ENCODE data around the gene MYH7.
A peak's percentile ranks its signal among the peaks of the same experiment; 100 is the strongest.

Gene MYH7

DNA sequence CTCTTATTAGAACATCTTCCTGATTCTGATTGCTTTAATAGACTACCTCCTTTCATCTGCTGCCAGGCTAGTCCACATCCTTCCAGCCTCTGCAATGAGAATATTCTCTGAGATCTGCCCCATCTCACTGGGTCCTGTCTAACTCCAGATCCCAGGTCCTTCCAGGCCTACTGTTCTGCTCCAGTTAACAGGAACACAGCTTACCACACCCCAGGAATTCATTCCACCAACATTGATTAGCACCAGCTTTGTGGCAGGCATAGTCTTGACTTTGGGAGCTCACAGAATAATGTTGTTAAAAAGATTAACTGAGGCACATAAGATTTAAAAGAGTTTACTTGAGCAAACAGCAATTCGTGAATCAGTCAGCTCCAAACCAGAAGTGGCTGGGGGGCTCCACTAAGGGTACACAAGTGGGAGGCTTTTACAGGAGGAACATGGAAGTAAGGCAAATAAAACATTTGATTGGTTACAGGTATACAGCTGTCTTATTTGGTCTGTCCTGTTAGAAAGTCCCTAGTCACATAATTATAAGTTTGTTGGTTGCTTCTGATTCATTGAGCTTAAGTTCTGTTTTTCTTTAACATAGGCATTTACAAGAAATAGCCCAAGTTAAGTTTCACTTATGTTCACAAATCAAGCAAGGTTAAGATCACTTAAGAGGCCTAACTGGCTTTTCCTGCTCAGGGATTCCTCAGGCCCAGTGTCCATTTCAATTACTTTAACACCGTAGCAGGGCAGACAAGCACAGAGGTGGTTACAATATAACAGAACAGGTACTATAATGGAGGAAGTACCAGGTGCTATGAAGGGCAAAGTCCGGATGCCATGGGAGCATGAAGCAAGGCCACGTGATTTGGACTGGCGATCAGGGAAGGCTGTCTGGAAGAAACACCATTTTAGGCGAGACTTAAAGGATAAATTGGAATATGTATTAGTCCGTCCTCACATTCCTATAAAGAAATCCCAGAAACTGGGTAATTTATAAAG, 12.2 kb upstream of the MYH7 start:
- DNase-seq: no peak

DNA sequence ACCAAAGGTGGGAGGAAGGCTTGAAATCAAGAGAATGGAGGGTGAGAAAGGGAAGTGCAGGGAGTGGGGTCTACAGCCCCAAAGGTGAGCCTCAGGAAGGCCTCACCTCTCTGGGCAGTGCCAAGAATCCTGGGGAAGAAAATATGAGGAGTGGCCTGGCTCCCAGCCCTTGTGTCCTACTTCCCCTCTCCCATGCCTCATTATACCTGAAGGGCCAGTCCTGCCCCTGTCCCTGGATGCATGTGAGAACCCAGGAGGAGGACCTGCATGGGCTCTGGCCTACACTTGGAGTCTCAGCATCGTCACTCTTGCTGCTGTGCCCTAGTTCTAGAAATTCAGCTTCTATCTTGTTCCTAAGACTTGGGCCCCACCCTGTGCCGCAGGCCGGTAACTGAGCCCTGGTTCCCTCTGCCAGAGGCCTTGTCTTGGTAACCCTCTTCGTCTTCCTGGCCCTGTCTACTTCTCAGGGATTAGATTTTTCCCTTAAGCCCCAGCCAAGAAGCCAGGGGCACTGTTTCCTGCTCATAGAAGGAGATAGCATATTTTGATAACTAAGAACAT, 10.9 kb upstream of the MYH7 start:
- DNase-seq: no peak

DNA sequence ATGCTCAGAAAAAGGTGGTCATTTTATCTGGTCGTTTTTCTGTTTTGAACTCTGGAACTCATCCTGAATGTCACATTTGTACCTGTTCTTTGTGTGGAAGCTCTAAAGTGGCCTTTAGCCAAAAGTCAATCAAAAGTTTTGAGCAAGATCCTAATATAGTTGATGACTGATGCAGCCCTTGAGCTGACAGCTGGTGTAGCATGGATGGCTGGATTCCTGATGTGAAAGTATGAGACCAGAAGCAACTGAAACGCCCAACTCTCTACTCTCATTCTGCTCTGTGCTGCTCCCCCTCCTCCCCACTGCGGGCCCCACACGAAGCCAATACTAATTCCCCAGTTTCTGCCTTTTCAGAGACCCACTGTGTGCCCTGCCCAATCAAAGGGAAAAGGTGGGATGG, 10.3 kb upstream of the MYH7 start:
- no peak for DNase-seq

DNA sequence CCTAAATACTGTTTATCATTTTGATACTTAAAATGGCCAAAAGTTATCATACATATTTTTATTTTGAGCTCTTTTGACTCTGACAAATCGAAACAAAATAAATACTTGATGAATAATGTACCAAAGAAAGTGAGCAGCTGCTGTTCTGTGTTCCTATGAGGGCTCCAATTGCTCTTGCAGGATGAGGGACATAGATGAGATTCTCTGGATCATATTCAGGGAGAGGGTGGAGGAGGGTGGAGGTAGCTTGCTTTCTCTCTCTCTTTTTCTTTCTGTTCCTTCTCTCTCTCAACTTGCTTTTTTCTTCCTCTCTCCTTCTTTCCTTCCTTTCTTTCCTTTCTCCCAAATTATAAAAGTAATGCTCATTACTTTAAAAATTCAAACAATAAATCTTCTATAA, 8.9 kb upstream of the MYH7 start:
- DNase-seq: no peak

DNA sequence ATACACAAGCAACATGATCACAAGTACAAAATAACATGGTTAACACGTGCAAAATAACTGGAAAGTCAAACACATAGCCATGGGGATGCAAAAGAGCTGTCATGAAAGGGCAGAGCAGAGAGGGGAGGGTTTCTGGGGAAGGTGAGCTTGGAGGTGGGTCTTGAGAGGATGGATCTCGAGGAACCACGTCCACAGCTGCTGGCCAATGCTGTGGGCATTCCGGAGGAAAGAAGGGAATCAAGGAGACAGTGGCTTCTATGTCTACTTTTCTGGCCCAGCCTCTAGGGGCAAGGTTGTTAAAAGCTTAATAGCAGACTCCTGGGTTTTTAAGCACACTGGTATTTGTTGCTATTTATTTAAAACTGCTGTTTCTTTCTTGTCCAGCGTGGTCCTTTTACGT, 8.4 kb upstream of the MYH7 start:
- DNase-seq: no peak

DNA sequence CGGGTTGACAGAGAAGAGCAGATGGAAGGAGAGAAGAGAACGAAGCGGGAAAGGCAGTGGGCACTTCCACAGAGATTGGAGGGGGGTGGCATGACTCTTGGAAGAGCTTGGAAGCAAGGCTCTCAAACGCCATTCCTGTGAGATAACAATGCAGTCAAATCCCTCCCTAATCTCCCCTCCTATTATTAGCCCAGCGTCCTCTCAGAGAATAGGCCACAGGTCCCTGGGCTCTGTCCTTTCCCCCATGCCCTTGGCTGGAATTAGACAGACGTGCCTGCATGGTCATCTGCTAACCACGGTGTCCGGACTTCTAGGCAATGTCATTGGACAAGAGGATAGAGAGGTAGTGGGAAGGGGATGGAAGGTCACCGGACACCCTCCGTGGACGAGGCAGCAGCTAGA, 8.0 kb upstream of the MYH7 start:
- no peak for DNase-seq

DNA sequence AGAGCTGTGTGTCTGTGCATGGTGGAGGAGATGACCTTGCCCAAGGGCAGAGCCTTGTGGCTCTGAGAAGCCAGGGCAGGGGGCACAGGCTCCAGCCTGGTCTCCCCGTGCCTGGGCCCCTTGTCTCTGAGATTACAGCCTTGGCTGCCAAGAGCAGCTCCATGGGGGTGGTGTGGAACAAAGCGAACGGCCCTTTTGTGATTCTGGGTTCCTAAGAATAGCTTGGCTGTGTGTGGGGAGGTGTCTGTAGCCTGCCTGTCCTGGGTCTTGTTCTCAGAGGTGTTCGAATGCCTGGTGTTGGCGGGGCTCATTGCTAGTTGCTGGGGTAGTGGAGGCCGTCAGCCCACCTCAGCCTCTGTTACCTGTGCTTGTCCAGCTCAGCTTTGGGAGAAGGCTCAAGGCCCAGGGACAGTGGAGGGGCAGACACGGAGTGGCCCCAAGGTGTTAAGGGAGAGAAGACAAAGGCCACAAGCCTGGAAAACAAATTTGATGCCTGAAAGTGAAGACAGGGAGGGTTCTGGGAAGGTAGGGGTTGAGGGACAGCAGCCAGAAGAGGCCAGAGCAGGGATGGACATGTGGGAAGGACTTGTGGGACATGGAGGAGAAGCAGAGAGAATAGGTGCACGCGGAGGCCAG, 7.4 kb upstream of the MYH7 start:
- peak; percentile 6 for DNase-seq

DNA sequence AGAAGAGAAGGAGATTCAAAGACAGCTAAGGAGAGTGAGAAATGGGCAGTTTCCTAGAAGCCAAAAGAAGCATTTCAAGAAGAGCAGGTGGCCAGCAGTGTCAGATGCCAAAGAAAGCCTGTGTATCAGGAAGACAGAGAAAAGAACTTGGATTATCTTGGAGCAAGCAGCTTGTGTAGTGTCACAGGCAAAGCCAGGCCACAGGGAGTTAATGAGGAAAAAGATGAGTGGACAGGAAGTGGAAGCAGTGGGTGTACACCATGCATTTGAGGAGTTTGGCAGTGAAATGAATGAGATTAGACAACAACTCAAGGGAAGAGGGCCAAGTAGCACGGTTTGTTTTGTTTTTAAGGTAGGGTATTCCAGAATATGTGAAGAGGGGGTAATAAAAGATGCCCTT, 5.6 kb upstream of the MYH7 start:
- DNase-seq: no peak

DNA sequence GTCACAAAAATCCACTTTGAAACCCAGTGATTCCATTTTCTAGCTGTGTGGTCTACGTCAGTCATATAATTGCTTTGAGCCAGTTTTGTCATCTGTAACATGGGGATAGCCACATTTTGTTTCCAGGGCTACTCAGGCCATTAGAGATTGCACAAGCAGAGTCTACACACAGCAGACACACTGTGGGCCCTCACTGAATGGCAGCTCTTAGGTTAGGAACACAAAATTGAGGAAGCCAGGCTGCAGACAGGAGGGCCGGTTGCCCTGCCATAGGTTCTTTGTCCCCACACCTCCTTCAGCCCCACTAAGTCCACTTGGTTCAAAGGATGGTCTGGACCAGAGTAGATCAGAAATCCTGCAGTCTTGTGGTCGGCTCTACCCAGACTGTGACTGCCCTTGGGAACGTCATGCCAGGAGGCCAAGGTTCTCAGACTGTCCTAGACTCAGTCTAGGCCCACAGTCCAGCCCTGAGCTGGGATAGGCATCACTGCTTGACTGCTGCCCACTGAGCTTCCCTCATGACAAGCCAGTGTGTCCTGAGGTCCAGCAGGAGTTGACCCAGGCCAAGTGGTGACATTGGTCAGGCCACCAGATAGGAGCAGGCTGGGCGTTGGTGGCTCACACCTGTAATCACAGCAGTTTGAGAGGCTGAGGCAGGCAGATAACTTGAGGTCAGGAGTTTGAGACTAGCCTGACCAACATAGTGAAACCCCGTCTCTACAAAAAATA, 3.8 kb upstream of the MYH7 start:
- DNase-seq: no peak

DNA sequence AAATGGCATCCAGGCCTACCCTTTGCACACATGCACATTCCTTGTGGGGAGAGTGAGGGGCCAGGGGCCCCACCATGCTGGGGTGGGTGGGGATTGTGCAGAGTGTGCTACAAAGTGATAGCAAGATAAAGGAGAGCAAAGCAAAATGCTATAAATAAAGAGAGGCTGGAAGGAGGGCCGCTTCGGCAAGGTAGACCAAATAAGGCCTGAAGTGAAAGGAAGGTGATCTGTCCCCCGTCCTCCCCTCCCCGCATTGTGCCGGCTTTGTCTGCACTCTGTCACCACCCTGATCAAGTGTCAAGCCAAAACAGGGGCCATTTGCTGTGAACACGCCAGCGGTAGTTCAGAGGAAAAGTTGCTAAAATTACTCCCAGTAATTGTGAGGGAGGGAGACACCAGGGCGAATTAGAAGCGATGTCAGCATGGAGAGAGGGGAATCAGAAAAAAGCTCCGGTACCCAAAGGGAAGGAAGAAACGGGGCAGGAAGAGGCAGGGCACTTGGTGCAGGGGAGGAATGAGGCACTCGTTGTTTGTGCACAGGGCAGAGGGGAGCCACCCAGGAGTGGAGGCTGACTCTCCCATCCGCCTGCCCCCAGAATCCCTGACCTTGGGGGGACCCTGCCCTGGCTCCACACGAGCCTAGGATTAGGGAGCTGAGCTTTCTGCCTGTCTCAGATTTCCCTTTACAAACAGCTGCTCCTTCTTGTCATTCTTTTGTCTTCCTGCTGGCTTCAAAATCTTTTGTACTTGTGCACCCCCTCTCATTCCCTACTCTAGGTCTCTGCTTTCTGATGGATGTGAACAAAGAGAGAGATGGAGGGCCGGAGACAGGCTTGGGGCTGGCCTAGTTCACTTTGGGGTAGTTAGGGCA, 2.9 kb upstream of the MYH7 start:
- DNase-seq: no peak

DNA sequence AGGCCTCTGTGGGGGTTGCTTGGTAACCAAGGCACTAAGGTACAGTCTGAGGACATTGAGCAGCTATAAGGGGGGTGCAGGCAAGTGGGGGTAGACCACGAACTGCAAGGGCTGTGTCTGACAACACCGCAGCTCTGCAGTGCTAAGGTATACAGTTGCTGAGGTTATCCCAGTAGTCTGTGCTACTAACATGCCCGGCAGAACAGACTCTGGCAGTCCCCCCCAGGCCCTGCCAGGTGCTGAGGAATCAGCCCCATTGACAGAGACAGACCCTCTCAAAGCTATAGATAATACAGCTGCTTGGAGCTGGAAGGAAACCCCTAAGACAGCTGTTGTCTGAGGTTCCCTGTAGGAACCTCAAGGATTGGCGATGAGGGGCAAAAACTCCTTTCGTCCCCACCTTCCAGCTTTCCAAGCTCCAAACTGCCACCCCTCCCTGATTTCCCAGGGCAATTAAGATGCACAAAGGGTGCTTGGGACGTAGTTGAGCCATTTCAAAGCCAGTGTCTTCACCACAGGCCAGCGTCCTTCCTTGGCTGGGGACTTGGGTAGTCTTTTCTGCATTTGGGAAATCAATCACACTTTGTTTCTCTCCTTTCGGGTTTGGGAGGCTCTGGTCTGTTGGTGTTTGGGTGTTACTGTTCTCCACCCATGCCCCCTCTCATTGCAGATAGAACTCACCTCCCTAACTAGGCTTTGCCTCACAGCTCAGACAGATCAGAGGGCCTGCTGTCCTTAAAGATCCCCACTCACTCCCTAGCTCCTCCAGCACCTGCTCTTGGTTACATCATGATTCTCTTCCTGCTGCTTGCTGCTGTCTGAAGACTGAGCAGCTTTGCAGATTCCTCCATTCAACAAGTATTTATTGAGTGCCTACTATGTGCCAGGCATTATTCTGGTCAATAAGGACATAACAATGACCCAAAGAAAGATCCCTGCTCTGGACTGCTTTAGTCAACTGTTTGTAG, 2.0 kb upstream of the MYH7 start:
- no peak for DNase-seq

DNA sequence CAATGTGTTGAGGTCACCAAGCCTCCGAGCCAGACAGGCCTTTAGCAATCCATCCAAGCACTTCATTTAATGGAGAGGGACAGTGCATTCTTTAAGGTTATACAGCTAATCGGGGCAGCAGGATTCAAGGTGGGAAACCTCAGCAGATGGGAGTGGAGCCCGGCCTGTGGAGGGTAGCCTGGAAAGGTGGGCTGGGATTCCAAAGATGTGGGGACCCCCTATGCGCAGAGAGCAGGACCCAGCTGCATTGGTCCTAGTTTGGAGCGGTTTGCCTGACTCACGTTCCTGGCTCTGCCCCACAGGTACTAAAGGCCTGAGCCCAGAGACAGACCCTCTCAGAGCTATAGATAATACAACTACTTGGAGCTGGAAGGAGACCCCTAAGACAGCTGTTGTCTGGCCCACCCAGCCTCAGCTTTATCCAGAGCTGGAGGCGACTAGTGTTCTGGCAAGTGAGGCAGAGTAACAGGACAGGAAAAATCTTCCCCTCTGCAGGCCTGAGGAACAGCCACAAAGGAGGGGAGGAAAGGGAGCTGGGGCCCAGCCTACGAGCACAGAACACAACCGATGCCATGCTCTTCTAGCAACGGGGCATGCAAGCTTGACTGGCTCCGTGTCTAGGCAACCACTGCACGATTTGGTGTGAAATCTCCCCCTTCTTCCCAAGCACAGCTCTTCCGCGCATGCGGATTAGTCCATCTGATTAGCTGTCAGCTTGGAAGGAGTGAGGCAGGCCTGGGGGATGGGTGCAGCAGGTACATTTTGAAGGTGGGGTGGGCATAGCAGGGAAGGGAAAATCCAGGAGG, 1.1 kb upstream of the MYH7 start:
- DNase-seq: no peak

DNA sequence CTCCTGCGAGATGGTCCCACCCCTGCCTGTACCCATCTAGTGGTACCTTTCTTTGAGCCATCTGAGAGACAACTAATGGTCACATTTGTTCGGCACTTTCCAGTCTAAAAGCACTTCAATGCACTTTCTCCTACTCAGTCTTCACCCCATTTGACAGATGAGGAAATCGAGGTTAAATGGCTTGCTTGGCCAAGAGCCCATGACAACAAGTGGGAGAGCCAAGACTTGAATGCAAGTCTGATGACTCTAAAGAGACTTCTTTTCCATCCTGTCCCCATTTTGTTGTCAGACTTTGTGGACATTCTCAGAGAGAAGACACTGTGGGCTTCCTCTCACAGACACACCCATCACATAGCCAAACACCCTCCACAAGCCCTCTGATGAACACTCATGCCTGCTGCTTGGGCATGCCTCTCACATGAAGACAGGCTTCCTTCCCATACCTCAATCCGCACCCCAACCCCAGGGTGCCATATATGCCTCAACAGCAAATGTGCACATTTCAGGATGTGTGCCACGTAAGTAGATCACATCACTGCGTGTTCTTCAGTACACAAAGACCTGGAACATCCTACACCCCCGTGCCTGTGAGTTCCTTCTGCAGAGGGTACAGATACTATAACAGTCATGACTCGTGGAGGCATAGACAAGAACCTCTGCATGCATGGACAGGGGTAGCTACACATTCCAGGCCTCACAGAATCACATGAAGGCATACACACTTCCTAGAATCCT, 805 bp downstream of the MYH7 start:
- DNase-seq: no peak

DNA sequence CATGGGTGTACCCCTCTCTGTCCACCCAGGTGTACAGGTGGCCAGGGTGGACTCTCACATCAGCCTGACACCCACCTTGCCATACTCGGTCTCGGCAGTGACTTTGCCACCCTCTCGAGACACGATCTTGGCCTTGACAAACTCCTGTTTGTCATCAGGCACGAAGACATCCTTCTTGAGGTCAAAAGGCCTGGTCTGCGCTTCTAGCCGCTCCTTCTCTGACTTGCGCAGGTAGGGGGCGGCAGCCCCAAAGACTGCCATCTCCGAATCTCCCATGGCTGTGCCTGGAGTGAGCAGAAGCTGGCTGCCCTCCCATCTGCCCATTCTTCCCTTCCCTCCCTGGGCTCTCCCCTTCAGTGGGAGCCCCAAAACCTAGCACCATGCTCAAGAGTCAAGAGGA, 2.0 kb downstream of the MYH7 start:
- DNase-seq: no peak

DNA sequence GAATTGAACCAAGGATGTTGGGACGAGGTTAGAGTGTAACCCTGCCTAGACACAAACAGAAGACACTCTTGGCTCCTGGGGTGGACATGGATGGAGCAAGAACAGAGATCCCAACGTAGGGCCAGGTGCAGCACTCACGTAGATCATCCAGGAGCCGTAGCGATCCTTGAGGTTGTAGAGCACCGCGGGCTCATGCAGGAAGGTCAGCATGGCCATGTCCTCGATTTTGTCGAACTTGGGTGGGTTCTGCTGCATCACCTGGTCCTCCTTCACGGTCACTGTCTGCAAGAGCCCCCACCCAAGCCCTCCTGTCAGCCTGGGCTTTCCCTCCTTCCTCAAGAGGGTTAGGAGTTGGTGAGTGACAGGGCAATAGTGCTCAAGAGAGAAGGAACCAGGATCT, 2.5 kb downstream of the MYH7 start:
- no peak for DNase-seq

DNA sequence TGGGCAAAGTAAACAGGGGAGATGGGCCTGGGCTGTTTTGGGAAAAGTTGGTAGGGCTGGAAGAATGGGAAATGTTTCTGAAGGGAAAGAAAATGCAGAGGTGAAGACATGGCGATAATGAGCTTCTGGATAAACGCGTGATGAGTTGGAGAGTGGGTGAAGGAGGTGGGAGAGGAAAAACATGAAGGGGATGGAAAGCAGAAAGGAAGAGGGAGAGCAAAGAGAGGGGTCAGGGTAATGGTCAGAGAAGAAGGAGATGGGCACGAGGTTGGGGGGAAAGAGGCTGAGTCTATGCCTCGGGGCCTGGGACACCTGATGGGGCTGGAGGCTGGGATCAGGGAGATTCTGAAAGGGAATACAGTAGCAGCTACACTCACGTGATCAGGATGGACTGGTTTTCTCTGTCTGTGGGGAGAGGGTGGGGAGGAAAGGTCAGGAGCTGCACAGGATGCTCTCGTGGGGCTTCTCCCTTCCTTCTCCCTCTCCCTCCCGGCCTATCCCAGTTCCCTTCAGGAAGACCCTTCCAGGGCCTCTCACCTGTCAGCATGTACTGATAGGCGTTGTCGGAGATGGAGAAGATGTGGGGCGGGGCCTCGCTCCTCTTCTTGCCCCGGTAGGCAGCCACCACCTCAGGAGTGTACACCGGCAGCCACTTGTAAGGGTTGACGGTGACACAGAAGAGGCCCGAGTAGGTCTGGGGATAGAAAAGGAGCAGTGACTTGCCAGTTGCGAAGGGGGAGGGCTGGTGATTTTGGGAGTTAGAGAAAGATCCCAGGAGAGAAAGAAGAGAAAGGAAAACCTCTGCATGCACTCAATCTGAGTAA, 3.1 kb downstream of the MYH7 start:
- no peak for DNase-seq

DNA sequence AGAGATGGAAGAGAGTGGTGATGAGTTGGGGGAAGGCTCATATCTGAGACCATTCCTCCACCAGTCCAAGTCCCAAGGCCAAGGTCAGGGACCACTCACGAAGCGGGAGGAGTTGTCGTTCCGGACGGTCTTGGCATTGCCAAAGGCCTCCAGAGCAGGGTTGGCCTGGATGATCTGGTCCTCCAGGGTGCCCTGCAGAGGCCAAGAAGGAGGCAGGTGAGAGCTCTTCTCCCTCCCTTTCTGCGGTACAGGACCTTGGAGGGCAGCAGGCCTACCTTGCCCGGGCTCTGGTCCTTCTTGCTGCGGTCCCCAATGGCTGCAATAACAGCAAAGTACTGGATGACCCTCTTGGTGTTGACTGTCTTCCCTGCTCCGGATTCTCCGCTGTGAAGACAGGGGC, 4.0 kb downstream of the MYH7 start:
- DNase-seq: no peak

DNA sequence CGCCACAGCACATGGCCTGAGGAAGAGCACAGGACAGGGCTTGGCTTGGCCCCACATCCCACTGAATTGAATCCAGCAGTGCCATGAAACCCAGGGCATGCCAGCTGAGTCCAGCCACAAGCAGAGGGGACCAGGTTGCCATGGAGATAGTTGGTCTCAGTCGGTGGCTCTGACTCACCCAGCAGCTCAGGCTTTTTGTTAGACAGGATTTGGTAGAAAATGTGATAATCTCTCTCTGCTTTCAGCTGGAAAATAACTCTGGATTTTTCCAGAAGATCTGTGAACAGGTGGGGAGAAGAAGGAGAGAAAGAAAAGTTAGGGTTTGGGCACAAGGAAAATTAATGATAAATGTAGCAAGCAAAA, 4.8 kb downstream of the MYH7 start:
- DNase-seq: no peak

Measured in NK-92 treated with Interleukin-12 subunit alpha and Interleukin-12 subunit beta, amount 100 ng/mL, for 24 hours (cell line).